IPS DF 4.7 (cell line): ENCODE measurements around the gene CFAP77.

Experiments
- DNase-seq: peaks from one replicate; pipeline ENCODE4 v3.0.0-alpha.2; 2013; ENCODE audit warnings: low spot score; ENCODE audit errors: extremely low read depth

CFAP77 gene

DNA sequence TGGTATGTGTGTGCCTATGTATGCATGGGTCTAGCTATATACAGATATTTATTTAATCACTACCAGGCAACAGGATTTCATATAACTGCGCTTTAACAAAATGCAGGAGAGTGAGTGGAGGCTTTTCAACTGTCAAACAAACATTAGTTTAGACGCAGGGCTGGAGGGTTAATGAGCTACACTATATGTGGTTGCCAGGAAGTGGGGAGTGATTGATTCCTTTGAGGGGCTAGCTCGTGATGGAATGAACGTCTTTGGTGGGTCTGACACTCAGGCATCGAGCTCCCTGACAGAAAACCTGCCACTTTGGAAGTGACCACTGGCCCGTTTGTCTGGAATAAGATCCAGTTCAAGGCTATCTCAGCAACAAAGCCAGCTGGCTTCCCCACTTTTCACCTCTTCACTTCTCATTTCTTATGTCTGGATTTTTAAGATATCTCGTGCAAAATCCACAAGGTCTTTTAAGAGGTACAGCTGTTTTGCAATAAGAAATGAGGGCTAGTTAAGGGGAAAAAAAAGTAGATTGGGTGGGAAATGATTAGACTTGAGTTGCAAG, 78.0 kb downstream of the CFAP77 start:
- DNase-seq: no peak

DNA sequence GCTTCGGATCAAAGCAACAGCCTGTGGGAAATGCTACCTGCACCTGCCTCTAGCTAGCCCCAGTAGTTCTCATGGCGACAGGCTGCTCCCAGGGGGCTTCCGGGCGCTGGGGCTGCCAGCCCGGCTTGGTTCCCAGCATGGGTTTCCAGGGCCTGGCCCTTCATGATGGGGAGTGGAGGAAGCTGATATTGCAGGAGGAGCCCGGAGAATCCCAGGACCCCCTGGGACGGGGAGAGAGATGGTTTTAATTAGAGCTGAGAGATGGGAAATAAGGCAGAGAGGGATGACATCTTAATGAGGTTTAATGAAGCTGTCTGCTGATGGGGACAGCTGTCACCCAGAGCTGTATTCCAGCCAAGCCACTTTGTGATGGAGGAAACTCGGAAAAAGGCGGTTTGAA, 78.6 kb downstream of the CFAP77 start:
- DNase-seq: no peak

DNA sequence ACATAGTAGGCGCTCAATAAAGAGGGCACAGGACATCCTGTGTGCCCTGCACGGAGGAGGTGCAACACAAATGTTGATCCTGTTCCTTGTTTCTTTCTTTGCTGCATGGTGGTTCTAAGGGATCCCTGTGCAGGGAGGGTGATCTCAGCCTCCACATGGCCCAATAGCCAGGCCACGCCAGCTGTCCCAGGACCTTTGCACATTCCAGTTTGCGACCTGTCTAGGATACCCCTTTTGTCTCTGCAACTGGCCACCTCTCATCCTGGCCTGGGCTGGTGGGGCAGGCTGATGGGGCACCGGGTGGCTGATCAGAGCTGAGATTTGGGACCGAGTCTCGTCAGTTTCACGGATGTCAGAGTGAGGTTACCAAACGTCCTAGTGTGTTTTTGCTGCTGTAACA, 79.5 kb downstream of the CFAP77 start:
- no peak for DNase-seq

DNA sequence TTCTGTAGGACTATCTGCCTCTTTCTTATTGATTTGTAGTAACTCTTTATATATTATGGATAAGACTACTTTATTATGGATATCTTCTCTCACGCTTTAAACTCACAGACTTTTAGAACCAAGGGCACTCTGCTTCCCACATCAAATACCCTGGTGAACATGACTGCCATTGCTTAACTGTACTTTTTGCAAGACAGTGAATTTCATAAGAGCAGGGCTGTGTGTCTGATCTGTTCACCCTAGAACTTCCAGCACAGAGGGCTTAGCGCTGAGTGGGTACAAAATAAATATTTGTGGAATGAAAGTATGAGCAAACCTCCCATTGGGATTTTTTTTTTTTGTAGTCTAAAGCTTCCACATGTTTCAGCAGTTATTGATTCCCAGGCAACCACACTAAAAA, 84.8 kb downstream of the CFAP77 start:
- DNase-seq: no peak

DNA sequence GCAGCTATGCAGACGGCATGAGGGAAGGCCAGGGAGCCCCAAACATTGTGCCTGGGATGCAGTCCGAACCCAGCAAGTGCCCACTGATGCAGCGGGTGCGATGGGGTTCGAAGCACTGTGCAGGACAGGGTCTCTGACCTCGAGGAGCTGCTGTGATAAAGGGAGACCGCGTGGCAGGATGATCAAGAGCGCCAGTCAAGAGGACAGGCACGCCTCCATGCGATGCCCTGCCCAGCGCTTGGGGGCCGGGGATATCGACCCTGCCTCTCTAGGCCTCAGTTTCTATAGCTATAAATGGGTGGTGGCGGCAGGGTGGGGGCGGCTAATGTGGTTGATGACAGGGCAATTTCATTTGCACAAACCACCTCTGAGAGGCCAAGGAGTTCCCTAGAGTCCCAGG, 87.7 kb downstream of the CFAP77 start:
- DNase-seq: no peak

DNA sequence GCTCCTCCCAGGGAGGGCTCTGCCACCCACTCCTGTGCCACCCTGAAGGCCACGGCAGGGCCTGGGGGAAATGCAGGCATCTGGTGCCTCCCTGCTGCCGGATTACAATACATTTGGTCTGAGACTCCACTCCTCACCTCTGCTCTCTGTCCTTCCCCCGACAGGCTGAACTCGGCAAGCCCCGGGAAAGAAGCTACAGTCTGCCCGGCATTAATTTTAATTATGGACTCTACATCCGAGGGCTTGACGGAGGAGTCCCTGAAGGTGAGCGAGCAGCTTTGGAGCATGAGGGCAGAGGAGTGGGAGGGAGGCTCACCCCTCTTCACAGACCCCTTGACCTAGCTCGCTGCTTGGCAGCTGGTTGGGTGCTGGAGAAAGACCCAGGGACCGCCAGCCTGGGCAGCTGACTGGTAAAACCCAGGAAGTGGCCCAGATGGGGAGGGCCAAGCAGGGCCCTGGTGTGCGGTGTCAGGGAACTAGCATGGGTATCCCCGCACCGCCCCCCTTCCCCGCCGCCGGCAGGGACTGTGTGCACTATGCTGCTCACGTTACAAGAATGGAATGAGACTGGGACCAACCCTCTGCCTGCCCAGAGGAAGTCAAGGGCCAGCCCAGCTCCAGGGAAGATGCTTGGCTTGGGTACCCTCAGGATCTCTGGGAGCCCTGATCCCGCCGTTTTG, 88.7 kb downstream of the CFAP77 start:
- no peak for DNase-seq

DNA sequence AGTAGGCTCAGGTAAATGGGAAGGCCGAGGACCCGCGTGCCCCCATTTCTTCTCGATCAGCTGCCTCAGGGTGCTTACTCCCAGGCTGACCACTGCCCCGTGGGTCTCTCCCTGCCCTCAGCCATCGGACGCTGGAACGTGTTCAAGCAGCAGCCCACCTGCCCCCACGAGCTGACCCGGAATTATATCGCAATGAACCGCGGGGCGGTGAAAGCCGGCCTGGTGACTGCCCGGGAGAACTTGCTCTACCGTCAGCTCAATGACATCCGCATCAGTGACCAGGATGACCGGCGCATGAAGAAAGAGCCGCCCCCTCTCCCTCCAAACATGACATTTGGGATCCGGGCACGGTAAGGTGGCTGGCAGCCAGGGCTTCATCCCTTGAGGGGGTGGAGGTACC, 89.2 kb downstream of the CFAP77 start:
- no peak for DNase-seq

DNA sequence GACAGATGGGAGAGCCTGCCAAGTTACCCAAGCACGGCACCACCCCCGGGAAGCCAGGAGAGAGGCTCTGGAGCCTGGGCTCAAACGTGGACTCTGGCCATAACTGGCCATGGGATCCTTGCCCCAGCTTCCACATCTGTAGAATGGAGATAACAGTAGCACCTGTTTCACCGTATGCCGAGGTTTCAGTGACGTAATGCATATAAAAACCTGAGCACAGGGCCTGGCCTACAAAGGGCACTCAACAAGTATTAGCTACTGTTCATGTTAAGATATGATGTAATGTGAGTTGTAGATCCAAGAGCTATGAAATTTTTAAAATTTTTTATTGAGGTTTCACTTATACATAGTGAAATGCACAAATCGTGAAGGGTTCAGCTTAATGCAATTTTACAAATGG, 90.2 kb downstream of the CFAP77 start:
- no peak for DNase-seq

DNA sequence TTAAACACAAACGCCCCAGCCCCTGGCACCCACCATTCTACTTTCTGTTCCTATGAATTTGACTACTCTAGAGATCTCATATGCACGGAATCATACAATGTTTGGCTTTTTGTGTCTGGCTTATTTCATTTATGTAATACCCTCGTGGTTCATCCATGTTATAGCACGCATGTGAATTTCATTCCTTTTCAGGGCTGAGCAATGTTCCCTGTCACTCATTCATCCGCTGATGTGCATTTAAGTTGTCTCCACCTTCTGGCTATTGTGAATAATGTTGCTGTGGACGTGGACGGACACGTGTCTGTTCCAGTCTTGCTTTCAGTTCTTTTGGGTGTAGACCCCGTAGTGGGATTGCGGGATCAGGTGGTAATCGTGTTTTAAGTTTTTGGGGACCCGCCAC, 92.5 kb downstream of the CFAP77 start:
- no peak for DNase-seq

DNA sequence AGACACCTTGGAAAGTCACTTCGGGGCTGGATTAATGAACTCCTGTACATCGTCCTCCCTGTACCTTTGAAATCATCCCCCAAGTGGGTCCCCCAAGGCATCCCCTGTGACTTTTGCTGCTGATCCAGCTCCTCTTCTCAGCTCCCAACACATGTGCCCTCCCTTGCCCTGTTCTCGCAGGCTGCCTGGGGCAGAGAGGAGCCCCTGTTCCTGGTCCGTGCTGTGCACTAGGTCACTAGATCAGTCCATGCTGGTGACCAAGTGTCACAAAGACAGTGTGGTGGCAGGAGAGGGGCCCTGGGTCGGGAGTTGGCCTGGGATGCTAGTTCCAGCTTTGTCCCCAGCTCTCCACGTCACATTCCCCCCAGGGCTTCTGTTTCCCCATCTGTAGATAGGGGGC, 93.1 kb downstream of the CFAP77 start:
- no peak for DNase-seq

DNA sequence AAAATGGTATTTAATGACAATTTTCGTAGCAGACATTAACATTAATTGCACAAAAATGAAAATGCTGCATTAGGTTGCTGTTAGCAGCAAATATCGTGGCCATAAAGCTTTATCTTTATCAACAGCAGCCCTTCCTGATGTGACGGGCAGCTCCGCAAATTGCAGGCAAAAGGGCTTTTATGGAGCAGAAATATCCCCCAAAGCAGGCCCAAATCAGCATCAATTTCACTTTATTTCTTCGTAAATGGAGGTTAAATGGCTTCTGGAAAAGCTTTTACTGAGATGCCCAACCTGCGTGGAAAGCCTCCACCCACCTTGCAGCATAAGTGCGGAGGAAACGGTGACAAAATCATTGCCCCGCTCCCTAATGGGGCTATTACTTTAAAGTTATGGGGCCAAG, 94.5 kb downstream of the CFAP77 start:
- DNase-seq: no peak

DNA sequence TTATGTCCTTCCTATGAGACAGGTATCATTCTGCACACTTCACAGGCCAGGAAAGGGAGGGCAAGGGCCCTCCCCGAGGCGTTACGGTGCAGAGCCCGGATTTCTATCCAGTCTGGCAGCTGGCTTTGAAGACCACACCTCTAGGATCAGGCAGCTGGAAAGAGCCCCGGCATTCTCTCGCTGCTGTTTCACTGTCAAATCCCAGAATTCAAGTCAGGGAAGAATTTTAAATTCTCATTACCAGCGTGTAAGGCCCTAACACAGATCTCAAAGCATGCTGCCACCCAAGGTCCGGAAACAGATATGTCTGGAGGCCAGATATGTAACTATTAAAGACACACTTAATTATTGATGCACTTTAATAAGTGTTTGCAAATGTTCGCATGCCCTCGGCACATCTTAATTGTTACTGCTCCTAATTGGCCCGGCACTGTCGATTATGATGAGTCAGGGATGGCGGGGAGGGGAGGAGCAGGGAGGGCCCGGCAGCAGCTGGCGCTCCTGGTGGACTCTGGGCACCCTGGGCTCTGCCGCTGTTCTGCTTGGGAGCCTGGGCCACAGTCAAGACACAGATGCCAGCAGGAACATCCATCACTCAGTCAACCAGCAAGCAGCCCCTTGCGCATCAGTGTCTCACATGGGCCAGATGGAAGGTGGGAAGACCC, 96.1 kb downstream of the CFAP77 start:
- DNase-seq: no peak

DNA sequence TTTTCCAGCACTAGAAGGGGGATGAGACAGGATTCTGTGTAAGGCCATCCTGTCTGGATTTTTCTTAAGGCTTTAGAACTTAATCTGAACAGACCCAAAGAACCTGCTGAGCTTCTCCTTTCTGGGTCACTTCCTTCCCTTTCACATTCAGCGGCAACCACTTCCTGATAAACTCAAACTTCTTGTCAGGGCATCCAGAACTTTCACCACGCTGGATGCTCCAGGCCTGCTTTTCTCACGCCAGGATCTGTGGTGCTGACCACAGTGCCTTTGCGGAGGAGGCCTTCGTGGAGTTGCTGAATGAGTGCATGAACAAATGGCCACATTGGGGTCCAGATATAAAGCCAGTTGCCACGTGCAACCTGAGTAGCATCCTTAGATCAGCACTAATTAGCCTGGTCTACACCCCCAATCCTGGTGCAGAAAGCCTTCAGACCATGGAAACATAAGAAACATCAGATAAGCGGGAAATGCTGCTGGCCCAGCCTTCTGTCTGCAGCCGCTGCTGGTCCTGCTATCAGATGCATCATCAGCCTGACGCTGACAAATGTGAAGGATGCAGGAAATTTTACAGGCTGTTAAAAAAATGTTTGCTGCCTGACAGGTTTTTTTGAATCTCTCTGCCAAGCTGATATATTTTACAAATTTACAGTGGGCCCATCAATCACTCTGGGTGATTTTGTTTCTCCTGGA, 97.1 kb downstream of the CFAP77 start:
- DNase-seq: no peak

DNA sequence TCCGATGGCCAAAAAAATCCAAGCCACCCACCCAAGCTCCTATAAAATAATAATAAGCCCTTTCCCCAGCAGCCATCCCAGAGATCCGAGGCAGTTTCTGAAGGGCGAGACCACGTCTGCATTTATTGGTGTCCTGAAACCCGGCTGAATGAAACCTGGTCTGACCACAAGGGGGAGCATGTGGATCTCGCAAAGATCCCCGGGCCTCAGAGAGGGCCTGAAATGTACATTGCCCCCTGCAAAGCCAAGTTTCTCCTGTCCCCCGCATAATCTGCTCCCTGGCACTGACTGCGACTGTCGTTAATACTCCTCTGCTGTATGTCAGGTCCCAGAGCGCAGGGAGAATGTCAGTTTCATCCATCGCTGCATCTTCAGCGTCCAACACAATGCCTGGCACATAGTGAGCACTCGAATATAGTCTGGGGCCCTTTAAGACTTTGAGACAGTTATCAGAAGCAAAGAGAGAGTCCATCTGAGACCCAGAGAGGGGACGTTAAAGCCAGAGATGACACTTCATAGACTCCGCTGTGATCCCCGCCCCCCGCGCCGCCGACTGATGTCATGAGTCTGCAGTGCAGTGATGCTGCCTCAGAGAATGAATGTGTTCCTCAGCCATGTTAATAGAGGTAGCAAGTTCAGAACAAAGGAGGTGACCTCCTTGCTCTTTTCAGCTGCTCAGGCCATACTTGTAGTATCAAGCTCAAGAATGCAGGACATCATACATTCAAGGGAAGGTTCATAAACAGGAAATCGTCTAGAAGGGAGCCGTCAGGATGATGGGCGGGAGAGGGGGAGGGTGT, 97.9 kb downstream of the CFAP77 start:
- peak; percentile 38 for DNase-seq

DNA sequence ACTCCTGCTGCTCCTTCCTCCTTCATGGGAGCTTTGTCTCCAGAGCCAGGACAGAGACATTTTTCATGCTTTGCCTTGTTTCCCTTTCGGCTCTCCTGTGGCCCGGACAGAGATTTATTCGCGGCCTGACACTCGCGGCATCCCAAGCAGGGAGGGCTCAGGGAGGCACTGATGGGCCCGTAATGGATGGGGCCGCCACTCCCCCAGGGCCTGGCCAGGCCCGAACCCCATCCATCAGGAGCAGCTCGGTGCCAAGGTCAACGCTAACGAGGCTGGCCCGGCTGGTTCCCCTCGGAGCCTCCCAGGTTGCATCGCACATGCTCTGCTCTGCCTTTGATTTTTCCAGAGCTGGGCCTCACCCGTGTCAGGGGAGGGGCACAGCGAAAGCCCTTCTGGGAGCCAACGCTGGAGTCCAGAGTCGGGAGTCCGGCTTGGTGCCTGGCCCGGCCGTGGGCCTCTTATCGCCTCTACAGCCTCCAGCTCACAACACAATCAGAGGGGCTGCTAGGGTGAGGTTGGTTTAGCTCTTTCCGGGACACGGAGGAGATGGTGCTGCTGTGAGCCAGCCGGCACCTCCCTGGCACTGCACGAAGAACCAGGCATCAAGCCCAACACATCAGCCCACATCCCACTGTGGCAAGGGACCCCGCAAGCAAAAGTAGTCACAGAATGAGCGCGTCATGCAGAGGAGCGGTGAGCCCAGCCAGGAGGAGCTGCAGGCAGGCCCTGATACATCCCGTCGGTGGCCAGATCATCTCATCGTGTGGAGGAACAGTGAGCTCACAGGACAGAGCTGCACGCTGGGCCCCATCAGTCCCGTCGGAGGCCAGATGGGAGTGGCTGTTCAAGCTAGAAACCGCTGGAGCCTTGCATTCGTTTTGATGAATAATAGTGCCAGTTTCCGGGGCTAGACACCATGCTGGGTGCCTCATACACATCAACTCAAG, 100.2 kb downstream of the CFAP77 start:
- no peak for DNase-seq

DNA sequence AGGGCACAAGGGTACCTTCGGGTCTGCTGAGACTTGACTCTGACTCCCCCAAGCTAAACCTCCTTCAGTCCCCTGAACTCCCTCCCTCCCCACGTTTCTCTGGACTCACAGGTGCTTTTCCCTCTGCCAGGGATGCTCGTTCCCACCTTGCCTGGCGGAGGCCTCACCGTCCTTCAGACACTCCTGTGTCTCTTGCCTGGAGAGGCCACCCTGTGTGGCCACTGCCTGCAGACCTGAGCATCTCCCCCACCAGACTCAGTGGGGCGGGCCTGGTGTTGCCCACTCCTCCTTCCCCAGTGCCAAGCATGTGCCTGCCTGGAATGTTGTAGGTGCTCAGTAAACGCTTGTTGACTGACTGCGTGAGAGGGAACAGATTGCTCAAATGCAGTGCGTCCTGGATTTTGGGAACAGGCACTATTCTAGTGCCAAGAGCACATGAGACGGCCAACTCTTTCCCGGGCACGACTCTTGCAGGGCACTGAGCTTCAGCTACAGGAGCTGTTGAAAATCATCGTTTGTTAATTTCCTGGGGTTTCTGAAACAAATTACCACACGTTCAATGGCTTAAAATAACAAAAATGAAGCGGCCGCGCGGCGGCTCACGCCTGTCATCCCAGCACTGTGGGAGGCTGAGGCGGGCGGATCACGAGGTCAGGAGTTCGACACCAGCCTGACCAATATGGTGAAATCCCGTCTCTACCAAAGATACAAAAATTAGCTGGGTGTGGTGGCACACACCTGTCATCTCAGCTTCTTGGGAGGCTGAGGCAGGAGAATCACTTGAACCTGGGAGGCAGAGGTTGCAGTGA, 101.4 kb downstream of the CFAP77 start:
- no peak for DNase-seq

DNA sequence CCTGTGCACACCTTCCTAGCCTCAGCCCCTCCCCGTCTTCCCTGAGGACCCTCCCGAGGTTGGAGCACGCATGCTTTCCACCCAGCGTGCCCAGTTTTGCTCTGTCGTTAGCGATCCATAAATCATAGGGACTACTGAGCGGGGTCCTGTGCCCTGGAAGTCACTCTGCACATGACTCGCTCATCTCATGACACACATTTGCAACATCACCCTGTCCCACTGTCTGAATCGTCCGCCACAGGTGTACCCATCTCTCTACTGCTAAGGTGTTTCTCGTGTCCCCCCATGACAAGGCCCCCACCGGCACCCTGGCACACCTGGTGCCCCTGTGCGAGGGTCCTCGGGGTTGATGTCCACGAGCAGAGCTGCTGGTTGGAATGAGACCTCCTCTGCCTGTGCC, 103.4 kb downstream of the CFAP77 start:
- no peak for DNase-seq

DNA sequence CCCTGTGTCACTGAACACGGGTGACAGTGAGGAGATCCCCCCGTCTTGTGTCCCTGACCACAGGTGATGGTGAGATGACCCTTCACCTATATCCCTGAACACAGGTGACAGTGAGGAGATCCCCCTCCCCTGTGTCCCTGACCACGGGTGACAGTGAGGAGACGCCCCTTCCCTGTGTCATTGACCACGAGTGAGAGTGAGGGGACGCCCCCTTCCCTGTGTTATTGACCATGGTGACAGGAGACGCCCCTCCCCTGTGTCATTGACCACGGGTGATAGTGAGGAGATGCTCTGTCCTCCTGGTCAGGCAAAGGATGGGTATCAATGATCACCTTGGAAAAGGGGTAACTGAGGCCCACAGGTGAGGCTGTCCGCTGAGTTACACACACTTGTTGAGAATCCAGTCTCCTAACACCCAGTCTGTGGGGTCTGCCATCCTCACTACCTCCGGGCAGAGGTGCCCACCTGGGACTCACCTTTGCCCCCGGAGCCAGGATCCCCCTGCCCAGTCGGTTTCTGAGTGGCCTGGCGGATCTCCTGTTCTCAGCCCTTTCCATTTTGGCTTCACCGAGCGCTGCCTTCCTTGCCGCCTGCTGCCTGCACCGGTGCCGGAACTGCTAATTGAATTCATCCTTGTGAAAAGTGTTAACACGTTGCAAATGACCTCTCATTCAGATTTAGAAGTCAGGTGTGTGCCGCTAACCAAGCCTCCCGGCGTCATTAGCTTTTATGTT, 104.2 kb downstream of the CFAP77 start:
- DNase-seq: no peak

DNA sequence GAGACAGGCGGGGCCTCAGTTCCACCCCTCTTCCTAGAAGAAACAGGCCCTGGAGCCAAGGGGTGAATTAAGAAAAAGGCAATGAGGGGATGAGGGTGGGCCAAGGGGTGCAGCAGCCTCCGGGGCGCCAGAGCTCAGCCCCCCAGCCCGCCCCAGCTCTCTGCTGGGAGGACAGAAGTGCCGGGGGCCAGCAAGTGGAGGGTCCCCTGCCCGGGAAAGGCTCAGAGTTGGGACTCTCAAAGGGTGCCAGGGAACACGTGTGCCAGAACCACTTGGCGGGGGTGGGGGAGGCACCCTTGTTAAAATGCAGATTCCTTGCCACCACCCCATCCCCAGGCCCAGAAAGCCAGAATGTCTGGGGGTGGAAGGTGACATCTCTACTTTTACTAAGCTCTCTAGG, 104.8 kb downstream of the CFAP77 start:
- no peak for DNase-seq
